ENCODE data around the gene ARL2BP. TPM values are rescaled to one million over a fixed set of nuclear protein-coding genes. Genes with fewer than 3 reads are reported as not detected.
"Not testable (repeated sequence)": the region's sequence is repeated elsewhere in the genome, so short reads cannot be mapped to it uniquely, and the experiment has no call there.

The ARL2BP gene
- 63.8 and 71.3 TPM in 2 replicates for total RNA-seq

- DNase-seq (ENCODE audit: low read depth) (peak; percentile 92), FAIRE-seq (peak; percentile 13)
- peak; percentile 24 for TF ChIP-seq CTCF (IDR thresholded peaks at IDR 0.05; ENCODE audit: insufficient read depth, low read length, severe bottlenecking)
- H3K4me3 ChIP-seq (ENCODE audit: low read depth, low read length) = peak within 1 kb of the TSS; percentile 78
- H3K27me3 ChIP-seq (ENCODE audit: control insufficient read depth, insufficient read depth, low read length) = no peaks in the 10 kb centered on the region
- peaks cover 4% of the 10 kb centered on the region for H3K36me3 ChIP-seq (ENCODE audit: control insufficient read depth, insufficient read depth, low read length)
Measured at GRCh38 chr16:57244767-57245471, at the start of gene ARL2BP. Gene ARL2BP (plus strand): TSS chr16:57245259. CDS start chr16:57245368, 109 bp downstream.

GRCh38 chr16:57196286-57196685 lies 48.8 kb upstream of the ARL2BP start:
- DNase-seq (ENCODE audit: low read depth) (no peak), FAIRE-seq (no peak)
- TF ChIP-seq CTCF (IDR thresholded peaks at IDR 0.05; ENCODE audit: insufficient read depth, low read length, severe bottlenecking) = no peak
- Histone ChIP-seq H3K36me3 (ENCODE audit: control insufficient read depth, insufficient read depth, low read length) (no peaks in the 10 kb centered on the region), H3K4me3 (ENCODE audit: low read depth, low read length) (no peak overlapping the region), H3K27me3 (ENCODE audit: control insufficient read depth, insufficient read depth, low read length) (no peaks in the 10 kb centered on the region)

GRCh38 chr16:57196753-57197152 lies 48.3 kb upstream of the ARL2BP start:
- no peak for DNase-seq (ENCODE audit: low read depth)
- TF ChIP-seq CTCF (IDR thresholded peaks at IDR 0.05; ENCODE audit: insufficient read depth, low read length, severe bottlenecking) = no peak
- no peak for FAIRE-seq
- Histone ChIP-seq H3K27me3 (ENCODE audit: control insufficient read depth, insufficient read depth, low read length) (no peaks in the 10 kb centered on the region), H3K4me3 (ENCODE audit: low read depth, low read length) (no peak overlapping the region), H3K36me3 (ENCODE audit: control insufficient read depth, insufficient read depth, low read length) (no peaks in the 10 kb centered on the region)

GRCh38 chr16:57200321-57200720 lies 44.7 kb upstream of the ARL2BP start:
- DNase-seq (ENCODE audit: low read depth); FAIRE-seq; H3K36me3 ChIP-seq (ENCODE audit: control insufficient read depth, insufficient read depth, low read length); H3K27me3 ChIP-seq (ENCODE audit: control insufficient read depth, insufficient read depth, low read length); H3K4me3 ChIP-seq (ENCODE audit: low read depth, low read length): not testable (repeated sequence)

GRCh38 chr16:57200926-57201325 lies 44.1 kb upstream of the ARL2BP start:
- FAIRE-seq; H3K27me3 ChIP-seq (ENCODE audit: control insufficient read depth, insufficient read depth, low read length): not testable (repeated sequence)

GRCh38 chr16:57202095-57202886 lies 42.8 kb upstream of the ARL2BP start:
- FAIRE-seq (no peak), DNase-seq (ENCODE audit: low read depth) (no peak)
- H3K27me3 ChIP-seq (ENCODE audit: control insufficient read depth, insufficient read depth, low read length) = no peaks in the 10 kb centered on the region
- no peak overlapping the region for H3K4me3 ChIP-seq (ENCODE audit: low read depth, low read length)
- H3K36me3 ChIP-seq (ENCODE audit: control insufficient read depth, insufficient read depth, low read length) = no peaks in the 10 kb centered on the region
- TF ChIP-seq CTCF (IDR thresholded peaks at IDR 0.05; ENCODE audit: insufficient read depth, low read length, severe bottlenecking) = no peak

More at GRCh38 chr16:57200926-57201325, 44.1 kb upstream of the ARL2BP start:
- not testable (repeated sequence) for H3K36me3 ChIP-seq (ENCODE audit: control insufficient read depth, insufficient read depth, low read length); H3K4me3 ChIP-seq (ENCODE audit: low read depth, low read length); DNase-seq (ENCODE audit: low read depth)
